Iris pigment epithelial cell (primary cell): ENCODE measurements around the gene MYO1H.
"Not testable (repeated sequence)": the region's sequence is repeated elsewhere in the genome, so short reads cannot be mapped to it uniquely, and the experiment has no call there.

ENCODE experiments used
- DNase-seq: peaks from one replicate; pipeline ENCODE4 v3.0.0-alpha.2; 2011; ENCODE audit warnings: low read depth

MYO1H gene

GRCh38 chr12:109421355-109422087, 73.8 kb downstream of the MYO1H start:
- DNase-seq, result no peak

- no peak for DNase-seq
Observed at GRCh38 chr12:109422251-109422650, 74.6 kb downstream of the MYO1H start.

DNA sequence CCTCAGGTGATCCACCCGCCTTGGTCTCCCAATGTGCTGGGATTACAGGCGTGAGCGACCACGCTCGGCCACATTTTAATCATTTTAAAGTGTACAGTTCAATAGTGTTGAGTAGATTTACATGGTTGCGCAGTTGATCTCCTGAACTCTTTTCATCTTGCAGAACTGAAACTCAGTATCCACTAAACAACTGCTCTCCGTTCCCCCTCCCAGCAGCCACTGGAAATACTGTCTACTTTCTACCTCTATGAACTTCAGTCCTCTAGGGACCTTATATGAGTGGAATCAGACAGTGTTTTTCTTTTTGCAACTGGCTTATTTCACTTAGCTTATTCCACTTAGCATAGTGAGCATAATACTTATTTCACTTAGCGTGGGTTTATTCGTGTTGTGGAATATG, 75.7 kb downstream of the MYO1H start:
- DNase-seq, result no peak

GRCh38 chr12:109428037-109428629, 80.4 kb downstream of the MYO1H start:
- DNase-seq, result peak; percentile 79

- DNase-seq, result not testable (repeated sequence)
Observed at GRCh38 chr12:109428804-109429203, 81.1 kb downstream of the MYO1H start.

GRCh38 chr12:109430244-109430643, 82.5 kb downstream of the MYO1H start:
- no peak for DNase-seq

DNA sequence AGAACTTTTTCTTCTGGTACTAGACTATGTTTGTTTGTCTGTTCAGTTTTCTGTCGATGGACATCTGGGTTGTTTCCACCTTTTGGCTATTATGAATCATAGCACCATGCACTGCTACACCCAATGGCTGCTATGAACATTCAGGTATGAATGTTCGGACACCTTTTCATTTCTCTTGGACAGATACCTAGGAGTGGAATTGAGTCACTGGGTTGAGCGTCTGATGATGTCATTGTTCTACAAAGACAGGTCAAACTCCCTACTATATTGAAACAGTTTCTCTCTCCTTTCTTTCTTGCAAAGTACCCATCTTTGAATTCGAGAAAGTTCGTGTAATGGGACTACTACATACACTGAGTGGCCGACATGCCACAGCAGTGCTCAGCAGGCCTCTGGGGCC, 84.7 kb downstream of the MYO1H start:
- DNase-seq, result no peak

- DNase-seq, result peak; percentile 86
Observed at GRCh38 chr12:109432842-109433304, 85.2 kb downstream of the MYO1H start.

DNA sequence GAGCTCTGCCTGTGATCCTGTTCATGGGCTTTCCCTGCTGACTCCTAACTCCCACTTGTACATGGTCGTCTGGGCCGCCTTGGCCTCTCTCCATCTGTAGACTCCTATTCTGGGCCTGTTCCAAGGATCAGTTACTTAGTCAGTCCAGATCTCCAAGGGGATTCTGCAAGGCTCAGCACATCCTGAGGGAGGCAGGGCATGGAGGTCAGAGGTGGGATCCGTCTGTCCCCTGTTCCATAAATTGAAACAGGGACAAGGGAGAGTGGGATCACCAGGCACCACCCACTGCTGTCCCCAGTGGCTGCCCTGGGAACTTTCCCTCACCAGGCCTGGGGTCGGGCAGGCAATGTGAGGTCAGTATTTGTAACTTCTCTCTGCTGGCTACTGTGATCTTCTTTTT, 85.9 kb downstream of the MYO1H start:
- DNase-seq, result no peak

DNA sequence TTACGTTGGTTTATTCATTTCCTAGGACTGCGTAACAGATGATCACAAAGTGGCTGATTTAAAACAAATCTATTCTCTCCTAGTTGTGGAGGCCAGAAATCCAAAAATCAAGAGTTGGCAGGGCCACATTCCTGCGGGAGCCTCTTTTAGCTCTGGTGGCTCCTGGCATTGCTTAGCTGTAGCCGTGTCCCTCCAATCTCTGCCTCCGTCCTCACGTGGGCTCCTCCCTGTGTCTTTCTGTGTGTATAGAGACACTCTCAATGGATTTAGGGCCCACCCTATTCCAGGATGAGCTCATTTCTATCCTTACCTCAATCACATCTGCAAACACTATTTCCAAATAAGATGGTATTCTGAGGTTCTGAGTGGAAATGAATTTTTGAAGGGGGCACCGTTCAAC, 86.9 kb downstream of the MYO1H start:
- no peak for DNase-seq

DNA sequence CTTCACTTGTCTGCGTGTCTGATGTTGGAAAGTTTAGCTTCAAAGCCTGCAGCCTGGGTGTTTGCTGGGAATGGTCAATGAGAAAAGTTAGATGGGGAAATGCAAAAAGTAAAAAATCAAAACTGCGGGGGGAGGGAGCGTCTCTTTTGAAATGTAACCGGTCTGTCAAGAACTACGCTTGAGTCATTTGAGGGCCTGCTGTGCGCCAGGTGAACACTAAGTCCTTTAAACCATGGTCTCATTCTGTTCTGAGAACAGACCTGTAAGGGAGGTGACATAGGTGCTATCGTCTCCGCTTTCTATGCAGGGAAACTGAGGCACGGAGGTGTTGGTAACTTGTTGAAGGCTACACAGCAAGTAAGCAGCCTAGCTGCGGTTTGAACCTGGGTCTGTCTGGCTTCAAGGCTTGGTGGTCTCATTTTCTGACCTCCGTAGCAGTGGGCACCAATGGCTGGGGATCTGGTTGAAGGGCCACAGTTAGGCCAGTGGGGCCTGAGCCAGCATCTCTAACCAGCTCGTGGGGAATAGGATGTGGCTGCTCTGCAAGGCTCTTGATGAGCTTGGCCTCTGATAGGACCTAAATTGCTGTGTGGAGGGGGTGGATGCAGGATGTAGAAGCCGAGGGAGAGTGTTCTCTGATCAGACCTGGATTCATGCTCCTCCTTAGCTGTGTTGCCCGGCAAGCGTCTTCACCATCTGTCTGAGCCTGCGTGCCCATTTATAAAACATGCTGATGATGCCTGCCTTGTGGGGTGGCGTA, 87.9 kb downstream of the MYO1H start:
- DNase-seq, result no peak

DNA sequence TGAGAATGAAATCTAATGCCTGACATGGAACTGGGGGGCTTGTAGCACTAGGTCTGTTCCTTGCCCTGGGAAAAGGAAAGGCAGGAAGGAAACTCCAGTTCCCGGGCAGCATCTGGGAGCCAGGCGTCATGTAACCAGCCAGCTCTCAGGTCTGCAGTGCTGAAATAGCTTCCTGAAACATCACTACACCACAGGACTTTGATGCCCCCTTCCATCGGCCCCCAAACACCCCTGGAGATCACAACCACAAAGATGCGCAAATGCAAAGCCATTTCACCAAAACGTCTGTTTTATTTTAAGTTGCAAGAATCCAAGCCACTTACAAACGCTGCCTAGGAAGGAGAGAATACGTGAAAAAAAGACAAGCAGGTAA, 88.5 kb downstream of the MYO1H start:
- no peak for DNase-seq

GRCh38 chr12:109439181-109439580, 91.5 kb downstream of the MYO1H start:
- no peak for DNase-seq

- DNase-seq, result not testable (repeated sequence)
Observed at GRCh38 chr12:109439951-109440350, 92.3 kb downstream of the MYO1H start.

DNA sequence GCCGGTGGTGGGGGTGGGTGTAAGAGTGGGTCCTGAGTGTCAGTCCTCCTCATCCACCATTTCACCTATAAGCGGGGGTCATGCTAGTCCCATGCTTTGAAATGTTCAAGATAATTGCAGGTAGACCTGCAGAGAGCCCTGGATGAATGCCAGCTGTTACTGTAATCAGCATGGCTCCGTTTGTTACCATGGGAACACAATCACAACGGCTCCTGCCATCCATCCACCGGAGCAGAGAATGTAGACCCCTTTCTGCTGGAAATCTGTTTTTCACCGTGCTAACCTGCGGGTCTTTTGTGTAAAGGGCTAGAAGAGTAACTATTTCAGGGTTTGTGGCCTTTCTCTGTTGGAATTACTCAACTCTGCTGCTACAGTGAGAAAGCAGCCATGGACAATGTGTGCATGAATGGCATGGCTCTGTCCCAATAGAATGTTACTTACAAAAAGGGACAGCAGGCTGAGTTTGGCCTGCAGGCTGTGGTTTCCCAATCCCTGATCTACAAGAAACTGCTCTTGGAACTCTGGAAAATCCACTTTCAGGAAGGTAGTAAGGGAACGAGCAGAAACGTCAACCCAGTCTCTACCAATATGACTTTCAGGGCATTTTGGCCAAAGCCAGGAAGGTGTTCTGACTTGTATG, 93.3 kb downstream of the MYO1H start:
- no peak for DNase-seq

GRCh38 chr12:109443794-109444193, 96.1 kb downstream of the MYO1H start:
- DNase-seq, result no peak

- no peak for DNase-seq
Observed at GRCh38 chr12:109444259-109444658, 96.6 kb downstream of the MYO1H start.

DNA sequence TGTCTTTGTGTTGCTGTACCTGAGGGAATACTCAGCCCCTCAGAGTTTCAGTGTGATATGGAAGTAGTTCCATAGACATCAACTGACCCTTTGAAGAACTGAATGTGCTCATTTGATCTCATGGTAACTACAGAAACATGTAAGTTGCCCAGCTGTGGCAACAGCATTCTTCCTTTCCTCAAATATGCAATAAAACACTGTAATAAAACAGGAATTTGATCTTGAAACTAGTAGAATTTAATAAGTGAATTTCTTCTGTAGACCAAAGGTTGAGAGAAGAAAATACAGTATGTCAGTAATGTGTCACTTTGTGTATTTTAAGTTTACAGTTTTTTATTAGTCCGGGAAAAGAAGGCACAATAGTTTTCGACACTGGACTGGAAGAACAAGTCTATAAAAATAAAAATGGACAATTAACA, 97.5 kb downstream of the MYO1H start:
- peak; percentile 67 for DNase-seq

DNA sequence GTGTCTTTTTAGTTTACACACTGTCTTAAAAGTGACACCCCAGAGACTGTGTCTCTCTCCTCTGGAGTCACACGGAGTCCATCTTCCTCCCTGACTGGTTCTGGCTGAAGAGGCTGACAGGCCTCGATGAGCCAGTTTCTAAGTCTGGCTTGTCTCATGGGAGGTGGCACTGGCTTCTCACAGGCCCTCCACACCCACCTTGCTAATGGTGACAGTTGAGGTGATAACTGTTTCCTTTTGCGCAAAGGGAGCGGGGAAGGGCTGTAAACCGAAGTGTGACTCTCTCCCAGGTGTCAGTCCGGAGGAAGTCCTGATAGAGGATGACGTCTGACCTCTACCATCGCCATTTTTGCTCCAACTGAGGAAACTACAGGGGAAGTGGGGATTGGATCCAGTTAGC, 99.2 kb downstream of the MYO1H start:
- DNase-seq, result no peak

GRCh38 chr12:109447482-109447881, 99.8 kb downstream of the MYO1H start:
- peak; percentile 27 for DNase-seq

GRCh38 chr12:109448272-109448671, 100.6 kb downstream of the MYO1H start:
- peak; percentile 29 for DNase-seq

GRCh38 chr12:109448707-109449390, 101.1 kb downstream of the MYO1H start:
- no peak for DNase-seq
